HG02571 (cell line): ENCODE results near the gene PTPRU.
"Not testable (repeated sequence)": the region's sequence is repeated elsewhere in the genome, so short reads cannot be mapped to it uniquely, and the experiment has no call there.

Source experiments
- ATAC-seq: cut with Tn5 transposase; IDR thresholded peaks from one replicate; pipeline ENCODE4 v1.9.1; 2021; ENCODE audit warnings: mild to moderate bottlenecking, moderate library complexity; ENCODE audit not compliant: unreplicated experiment

PTPRU gene

DNA sequence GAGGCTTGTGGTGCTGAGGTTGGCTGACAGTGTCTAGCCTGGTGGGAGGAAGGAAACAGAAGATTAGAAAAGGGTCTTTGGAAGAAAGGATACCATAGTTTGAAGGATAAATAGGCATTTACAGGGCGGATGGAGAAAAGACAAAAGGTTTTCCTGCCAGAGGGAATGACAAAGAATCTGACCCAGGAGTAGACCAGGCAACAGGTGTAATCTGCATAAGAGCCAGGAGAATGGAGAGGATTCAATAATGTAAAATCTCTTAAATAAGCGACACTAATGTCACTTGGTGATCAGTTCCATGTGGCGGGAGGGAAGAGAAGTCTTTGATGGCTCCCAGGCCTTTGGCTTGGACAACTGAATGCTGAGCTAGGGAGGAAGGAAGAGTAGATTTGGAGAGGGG lies 15.0 kb upstream of the PTPRU start:
- ATAC-seq = no peak

DNA sequence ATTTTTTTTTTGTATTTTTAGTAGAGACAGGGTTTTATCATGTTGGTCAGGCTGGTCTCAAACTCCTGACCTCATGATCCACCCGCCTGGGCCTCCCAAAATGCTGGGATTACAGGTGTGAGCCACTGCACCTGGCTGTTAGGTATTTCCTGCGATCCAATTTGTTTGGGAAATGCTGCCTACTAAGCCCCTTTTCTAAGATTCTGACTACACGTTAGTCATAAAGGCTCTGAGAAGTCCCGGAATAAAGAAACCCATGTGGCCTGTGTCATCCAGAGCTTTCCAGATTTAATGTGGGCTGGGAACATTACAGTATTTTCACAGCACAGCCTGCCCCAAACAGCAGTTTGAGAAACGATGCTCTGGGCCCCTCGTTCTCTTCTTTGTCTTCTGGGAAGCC lies 14.1 kb upstream of the PTPRU start:
- ATAC-seq = not testable (repeated sequence)

DNA sequence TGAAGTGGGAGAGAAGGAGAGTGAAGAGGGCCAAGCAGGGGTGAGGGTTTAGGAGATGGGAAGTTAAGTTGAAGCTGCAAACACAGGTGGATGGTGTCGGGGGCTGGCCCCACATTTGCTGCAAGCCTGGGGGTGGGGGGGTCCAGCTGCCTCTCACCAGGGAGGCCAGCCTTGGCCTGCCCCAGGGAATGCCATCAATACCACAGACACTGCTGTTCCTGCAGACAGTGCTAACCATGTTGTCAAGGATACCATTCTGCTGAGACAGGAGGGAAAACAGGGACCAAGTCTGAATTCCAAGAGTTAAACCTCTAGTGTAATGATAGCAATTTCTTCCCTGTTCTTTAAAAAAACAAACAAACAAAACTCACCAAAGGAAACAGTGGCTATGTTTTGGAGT lies 13.6 kb upstream of the PTPRU start:
- no peak for ATAC-seq

- ATAC-seq = no peak
Observed at GRCh38 chr1:29223521-29223920, 12.8 kb upstream of the PTPRU start.

GRCh38 chr1:29224356-29224837 lies 11.9 kb upstream of the PTPRU start:
- no peak for ATAC-seq

- no peak for ATAC-seq
Observed at GRCh38 chr1:29225361-29225760, 11.0 kb upstream of the PTPRU start.

DNA sequence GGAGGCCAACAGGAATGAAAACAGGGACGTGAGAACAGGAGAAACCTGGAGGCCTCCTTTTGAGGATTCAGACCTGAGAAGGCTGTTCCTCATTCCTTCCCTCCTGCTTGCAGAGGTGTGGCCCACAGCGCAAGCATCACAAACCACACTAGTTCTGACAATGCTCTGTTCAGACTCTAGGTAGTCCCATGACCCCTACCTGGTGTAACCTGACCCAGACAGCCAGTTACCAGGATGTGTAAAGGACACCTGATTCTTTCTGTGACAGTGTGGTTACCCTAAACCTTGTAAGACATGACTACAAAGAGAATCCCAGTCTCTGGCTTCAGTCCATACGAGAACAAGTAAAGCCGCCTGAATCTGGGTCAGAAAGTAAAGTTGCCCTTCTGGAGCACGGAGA lies 8.8 kb upstream of the PTPRU start:
- no peak for ATAC-seq

- ATAC-seq = no peak
Observed at GRCh38 chr1:29230204-29230552, 6.1 kb upstream of the PTPRU start.

DNA sequence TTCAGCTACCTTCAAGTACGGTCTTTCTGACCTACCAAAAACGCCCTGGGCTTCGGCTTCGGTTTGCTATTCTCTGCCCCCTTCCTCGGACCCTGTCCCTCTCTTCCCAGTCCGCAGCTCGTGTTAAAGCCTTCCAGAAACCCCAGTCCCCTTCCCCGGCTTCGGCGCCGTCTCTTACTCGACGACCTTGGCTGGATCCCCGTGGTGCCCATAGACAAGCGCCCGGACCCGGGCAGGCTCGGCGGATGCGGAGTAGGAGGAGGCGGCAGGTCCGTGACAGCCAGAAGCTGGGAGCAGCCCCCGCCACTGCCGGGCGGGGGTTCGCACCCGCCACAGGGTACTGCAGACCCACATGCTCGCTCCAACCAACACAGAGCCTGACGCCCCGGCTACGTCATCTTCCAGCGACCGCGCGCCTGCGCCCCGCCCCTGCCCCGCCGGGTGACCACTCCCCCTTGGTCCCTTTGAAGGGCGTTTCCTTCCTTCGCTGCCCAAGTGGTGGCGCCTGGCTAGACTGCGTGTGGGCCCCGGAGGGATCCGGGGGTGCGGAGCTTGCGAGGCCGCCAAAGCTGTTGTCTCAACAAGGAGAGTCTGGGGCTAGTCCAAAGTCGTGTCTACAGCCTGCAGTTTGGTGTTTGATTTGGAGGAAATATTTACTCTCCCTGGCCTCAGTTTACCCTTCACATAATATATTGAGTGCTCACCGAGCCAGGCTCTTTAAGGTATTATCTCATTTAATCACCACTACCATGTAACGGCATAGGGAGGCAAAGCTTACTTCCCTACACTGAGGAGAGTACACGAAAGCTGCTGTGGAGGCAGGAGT lies 5.6 kb upstream of the PTPRU start, which contains the start of gene MECR:
Gene MECR (minus strand): TSS at position 382 of the 826 bp plus-strand sequence. CDS start 28 bp downstream, at position 354.
- ATAC-seq = peak; percentile 80

- no peak for ATAC-seq
Observed at GRCh38 chr1:29232387-29232786, 3.9 kb upstream of the PTPRU start.

GRCh38 chr1:29233693-29234092 lies 2.6 kb upstream of the PTPRU start:
- ATAC-seq = no peak

DNA sequence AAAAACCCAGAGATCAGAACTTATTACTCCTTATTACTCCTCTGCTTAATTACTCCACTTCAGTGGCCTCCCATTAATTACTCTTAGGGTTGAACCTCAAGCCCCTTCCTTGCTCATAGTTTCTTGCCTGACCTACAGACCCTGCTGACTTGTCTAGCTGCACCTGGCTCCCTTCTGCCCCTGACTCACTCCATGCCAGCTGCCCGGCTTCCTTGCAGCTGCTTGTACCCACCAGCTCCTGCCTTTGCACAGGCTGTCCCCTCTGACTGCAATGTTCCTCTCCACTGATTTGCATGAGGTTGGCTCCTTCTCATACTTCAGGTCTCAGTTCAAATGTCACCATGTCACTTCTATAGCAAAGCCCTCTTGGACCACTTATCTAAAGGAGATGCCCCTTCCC lies 1.9 kb upstream of the PTPRU start:
- no peak for ATAC-seq

DNA sequence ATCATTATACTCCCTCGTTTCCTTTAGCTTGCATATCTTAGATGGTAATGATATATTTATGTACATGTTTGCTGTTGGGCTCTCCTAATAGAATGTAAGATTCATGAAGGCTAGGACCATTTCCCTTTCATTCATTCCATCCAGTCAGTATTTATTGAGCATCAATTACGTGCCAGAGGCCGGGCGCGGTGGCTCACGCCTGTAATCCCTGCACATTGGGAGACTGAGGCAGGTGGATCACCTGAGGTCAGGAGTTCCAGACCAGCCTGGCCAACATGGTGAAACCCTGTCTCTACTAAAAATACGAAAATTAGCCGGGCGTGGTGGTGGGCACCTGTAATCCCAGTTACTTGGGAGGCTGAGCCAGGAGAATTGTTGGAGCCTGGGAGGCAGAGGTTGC lies 1.4 kb upstream of the PTPRU start:
- ATAC-seq = not testable (repeated sequence)

GRCh38 chr1:29236712-29237128 lies 398 bp downstream of the PTPRU start:
- ATAC-seq = no peak

DNA sequence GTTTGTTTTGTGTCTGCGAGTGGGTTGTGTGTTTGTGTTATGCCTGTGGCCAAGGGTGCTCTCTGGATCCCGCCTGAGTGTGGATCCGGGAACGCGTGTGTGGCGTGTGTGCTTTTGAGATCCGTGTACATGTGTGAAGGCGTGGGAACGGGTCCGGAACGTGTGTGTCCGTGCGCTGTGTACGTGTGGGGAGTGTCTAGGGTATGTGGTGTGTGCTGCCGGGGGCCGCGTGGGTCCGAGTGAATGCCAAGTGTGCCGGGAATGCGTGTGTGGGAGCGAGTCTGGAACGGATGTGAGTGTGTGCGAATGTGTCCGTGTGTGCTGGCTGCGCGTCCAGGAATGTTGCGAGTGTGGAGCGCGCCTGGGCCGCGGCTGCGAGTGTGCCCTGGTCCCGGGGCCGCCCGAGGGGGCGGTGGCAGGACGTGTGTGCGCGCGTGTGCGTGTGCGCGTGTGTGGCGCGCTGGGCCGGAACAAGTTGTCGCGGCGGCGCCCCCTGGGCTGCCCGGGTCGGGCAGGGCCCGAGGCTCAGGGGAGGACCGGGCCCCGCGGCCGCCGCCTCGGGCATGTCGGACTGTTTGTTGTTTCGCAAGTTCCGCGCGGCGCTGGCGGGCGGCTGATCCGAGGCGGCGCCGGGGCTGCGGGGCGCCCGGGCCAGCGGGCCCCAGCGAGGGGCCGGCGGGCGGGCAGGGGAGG lies 953 bp downstream of the PTPRU start:
- ATAC-seq = no peak

DNA sequence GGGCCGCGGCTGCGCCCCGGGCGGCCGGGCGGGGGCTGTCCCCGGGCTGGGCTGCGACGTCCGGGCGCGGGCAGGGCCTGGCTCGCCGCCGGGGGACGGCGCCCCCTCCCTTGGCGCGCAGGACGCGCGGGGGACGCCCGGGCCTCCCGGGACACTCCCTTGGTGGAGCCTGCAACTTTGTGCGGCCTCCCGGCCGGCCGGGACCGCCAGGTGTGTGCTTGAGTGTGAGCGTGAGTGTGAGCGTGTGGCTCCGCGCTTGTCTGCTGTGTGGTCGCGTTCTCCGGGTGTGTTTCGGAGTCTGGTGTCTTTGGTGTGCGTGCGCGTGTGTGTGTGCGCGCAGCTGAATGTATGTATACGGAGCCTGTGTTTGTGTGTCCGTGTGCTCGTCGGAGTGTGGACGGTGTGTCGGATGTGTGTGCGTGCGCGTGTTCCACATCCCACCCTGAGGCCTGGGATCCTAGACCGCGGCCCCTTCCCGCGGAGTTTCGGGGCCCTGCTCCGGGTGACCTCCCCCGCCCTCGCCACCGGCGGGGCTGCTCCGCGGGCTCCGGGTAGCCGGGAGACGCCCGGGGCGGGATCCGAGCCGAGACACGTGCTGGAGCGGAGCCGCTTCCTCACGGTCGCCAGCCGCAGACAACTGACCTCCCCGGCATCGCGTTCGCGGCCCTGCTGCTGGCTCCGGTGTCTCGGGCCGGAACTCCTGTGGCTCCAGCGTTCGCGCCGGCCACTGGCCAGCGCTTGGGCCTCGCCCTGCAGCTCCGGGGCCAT lies 1.7 kb downstream of the PTPRU start:
- ATAC-seq = no peak

GRCh38 chr1:29238620-29239002 lies 2.3 kb downstream of the PTPRU start:
- no peak for ATAC-seq

DNA sequence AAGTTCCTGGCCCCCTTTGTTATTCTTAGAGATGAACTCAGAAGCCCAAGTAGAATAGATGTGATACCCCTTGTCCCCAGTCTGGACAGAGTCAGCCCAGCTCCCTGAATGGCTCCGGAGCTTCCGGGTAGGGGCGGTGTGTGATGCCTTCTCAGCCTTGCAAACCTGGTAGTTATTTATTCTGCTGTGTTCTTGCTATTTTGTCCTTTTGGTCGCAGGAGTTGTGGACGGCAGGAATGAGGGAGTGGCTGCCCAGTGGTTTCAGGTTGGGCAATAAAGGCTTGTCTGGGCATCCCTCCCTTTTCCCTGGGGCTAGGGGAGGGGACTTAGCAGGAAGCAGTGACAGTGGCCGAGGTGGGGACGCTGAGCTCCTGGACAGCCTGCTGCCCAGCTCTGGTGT lies 2.8 kb downstream of the PTPRU start:
- ATAC-seq = no peak

- no peak for ATAC-seq
Observed at GRCh38 chr1:29240400-29240837, 4.1 kb downstream of the PTPRU start.

DNA sequence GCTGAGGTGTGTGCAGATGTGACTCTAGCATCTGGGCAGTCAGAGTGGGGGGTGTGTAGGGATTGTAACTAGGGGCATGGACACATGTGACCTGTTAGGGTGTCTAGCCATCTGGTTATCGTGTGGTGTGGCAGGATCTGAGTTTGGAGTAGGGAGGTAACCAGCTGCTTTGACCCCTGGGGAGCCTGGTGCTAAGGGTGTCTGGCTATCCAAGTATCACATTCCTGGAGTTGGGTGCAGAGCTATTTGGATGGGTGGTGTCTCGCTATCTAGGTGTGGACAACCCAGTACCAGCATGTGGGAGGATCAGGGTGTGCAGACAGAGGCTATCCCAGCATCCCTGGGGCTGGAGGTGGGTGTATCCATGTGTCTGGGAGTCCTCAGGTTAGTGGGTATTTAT lies 4.7 kb downstream of the PTPRU start:
- no peak for ATAC-seq
